Cardiac fibroblast (primary cell): ENCODE results near the gene CTNND2.

Experiments used
- DNase-seq, 2 donors: peaks; one replicate each; pipeline versions ENCODE4 v3.0.0 to v3.0.0-alpha.2; 2010; ENCODE audit warnings: low read depth in 2 of 2
- H3K4me3 ChIP-seq, 2 donors: replicated peaks in 1 of 2; 1 replicate in 1 of 2; 2 replicates in 1 of 2; pipeline ENCODE4 v1.5.1; 2011; ENCODE audit warnings: low read depth in 2 of 2, low read length in 2 of 2, mild to moderate bottlenecking in 2 of 2, moderate library complexity in 1 of 2
- CTCF ChIP-seq: IDR thresholded peaks from one replicate; pipeline ENCODE4 v1.5.1; 2011; ENCODE audit warnings: low read depth, mild to moderate bottlenecking, low read length, inconsistent platforms

Gene CTNND2

GRCh38 chr5:11390291-11390767 is 513.9 kb downstream of the CTNND2 start:
- DNase-seq = no peak
- no peak for TF ChIP-seq CTCF
- H3K4me3 ChIP-seq = no peak overlapping the region

- no peak for DNase-seq
- H3K4me3 ChIP-seq = no peak overlapping the region
- TF ChIP-seq CTCF = no peak
These were observed 516.9 kb downstream of the CTNND2 start for GRCh38 chr5:11387382-11387781.

- no peak for TF ChIP-seq CTCF
- no peak overlapping the region for H3K4me3 ChIP-seq
- DNase-seq = no peak
These were observed 517.8 kb downstream of the CTNND2 start for GRCh38 chr5:11386398-11386797.

GRCh38 chr5:11385901-11386293 is 518.3 kb downstream of the CTNND2 start:
- DNase-seq = no peak
- TF ChIP-seq CTCF = no peak
- H3K4me3 ChIP-seq = no peak overlapping the region

- DNase-seq = peak in 1 of 2 donors; percentile 0
- H3K4me3 ChIP-seq = no peak overlapping the region
- TF ChIP-seq CTCF = no peak
These were observed 518.9 kb downstream of the CTNND2 start for GRCh38 chr5:11385251-11385900.

- TF ChIP-seq CTCF = no peak
- no peak for DNase-seq
These were observed 519.6 kb downstream of the CTNND2 start for GRCh38 chr5:11384441-11385250.

More at GRCh38 chr5:11384441-11385250, 519.6 kb downstream of the CTNND2 start:
- no peak overlapping the region for H3K4me3 ChIP-seq
